GM23248 (cell line): Measurements from ENCODE around the gene INHBB. TPM values are rescaled to one million over a fixed set of nuclear protein-coding genes. Genes with fewer than 3 reads are reported as not detected.

Experiments used
- DNase-seq: peaks from one replicate; pipeline ENCODE4 v3.0.0-alpha.2; 2015
- H2AFZ ChIP-seq: fragments of 200-600 bp; sonication (generic); 2 replicates; pipeline ENCODE4 v1.6.1; 2016; ENCODE audit warnings: antibody characterized with exemption
- H3F3A ChIP-seq: fragments of 200-600 bp; sonication (generic); 2 replicates; pipeline ENCODE4 v1.6.1; 2016; ENCODE audit warnings: mild to moderate bottlenecking, antibody characterized with exemption, mixed run types; ENCODE audit not compliant: insufficient read depth
- H3K27ac ChIP-seq: fragments of 200-600 bp; sonication (generic); 2 replicates; pipeline ENCODE4 v1.5.1; 2016; ENCODE audit warnings: mild to moderate bottlenecking
- H3K27me3 ChIP-seq: fragments of 200-600 bp; sonication (generic); replicated peaks from 2 replicates; pipeline ENCODE4 v1.6.1; 2016; ENCODE audit warnings: mild to moderate bottlenecking; ENCODE audit not compliant: insufficient read depth
- H3K36me3 ChIP-seq: fragments of 200-600 bp; sonication (generic); 2 replicates; pipeline ENCODE4 v1.6.1; 2016; ENCODE audit warnings: low read depth, mild to moderate bottlenecking
- H3K4me1 ChIP-seq: fragments of 200-600 bp; sonication (generic); 2 replicates; pipeline ENCODE4 v1.6.1; 2016; ENCODE audit warnings: mild to moderate bottlenecking; ENCODE audit not compliant: insufficient read depth
- H3K4me2 ChIP-seq: fragments of 200-600 bp; sonication (generic); one replicate; pipeline ENCODE4 v1.6.1; 2016; ENCODE audit warnings: mild to moderate bottlenecking; ENCODE audit not compliant: unreplicated experiment
- H3K4me3 ChIP-seq: fragments of 200-600 bp; sonication (generic); 2 replicates; pipeline ENCODE4 v1.5.1; 2016; ENCODE audit warnings: mild to moderate bottlenecking
- H3K79me2 ChIP-seq: fragments of 200-600 bp; sonication (generic); 2 replicates; pipeline ENCODE4 v1.6.1; 2016; ENCODE audit warnings: mild to moderate bottlenecking; ENCODE audit not compliant: insufficient read depth
- H3K9ac ChIP-seq: fragments of 200-600 bp; sonication (generic); 2 replicates; pipeline ENCODE4 v1.6.1; 2016; ENCODE audit warnings: mild to moderate bottlenecking
- H3K9me2 ChIP-seq: fragments of 200-600 bp; sonication (generic); 2 replicates; pipeline ENCODE4 v1.6.1; 2016; ENCODE audit warnings: mixed run types, mild to moderate bottlenecking, moderate library complexity; ENCODE audit not compliant: insufficient read depth
- H3K9me3 ChIP-seq: fragments of 200-600 bp; sonication (generic); one replicate; pipeline ENCODE4 v1.6.1; 2017; ENCODE audit warnings: low read depth
- H4K20me1 ChIP-seq: fragments of 200-600 bp; sonication (generic); 2 replicates; pipeline ENCODE4 v1.6.0; 2016; ENCODE audit not compliant: insufficient read depth
- EZH2 ChIP-seq: fragments of 200-600 bp; sonication (generic); IDR thresholded peaks from 2 replicates; pipeline ENCODE4 v1.6.1; 2018; ENCODE audit warnings: antibody characterized with exemption, mild to moderate bottlenecking; ENCODE audit not compliant: insufficient read depth, poor library complexity, severe bottlenecking
- EZH2phosphoT487 ChIP-seq: fragments of 200-600 bp; sonication (generic); IDR thresholded peaks from 2 replicates; pipeline ENCODE4 v1.6.1; 2018; ENCODE audit warnings: antibody characterized with exemption, moderate library complexity, mild to moderate bottlenecking, low read depth; ENCODE audit not compliant: insufficient read depth
- WGBS, 2 experiments: methylation state at CpG; one replicate each; pipeline ENCODE4 v1.1.6; 2015 to 2017; ENCODE audit warnings: low lambda C conversion rate in 2 of 2, low coverage in 1 of 2; ENCODE audit errors: missing lambda C conversion rate in 2 of 2; 5-methylcytosine and 5-hydroxymethylcytosine counted together
- in situ Hi-C: fragments of 300-500 bp; cut with MboI; formaldehyde crosslinking; loops from 2 replicates; pipeline ENCODE4 v1.15.0; 2020
- polyA plus RNA-seq: library from polyadenylated mRNA; unstranded; fragments of >200 nt; fragmentation: Nextera tagmentation; extraction: Ambion mirVana; gene quantifications from 2 replicates; pipeline ENCODE4 v1.2.1, GENCODE V29; 2016
- total RNA-seq: library from RNA; depleted of rRNA; stranded (reverse); fragments of >200 nt; shearing (Covaris generic); gene quantifications from 2 replicates; pipeline ENCODE4 v1.2.3, GENCODE V29; 2014

The INHBB gene
- total and polyA plus RNA-seq, 2 experiments from 2014 or later, result 0.49 to 5.6 TPM

DNA sequence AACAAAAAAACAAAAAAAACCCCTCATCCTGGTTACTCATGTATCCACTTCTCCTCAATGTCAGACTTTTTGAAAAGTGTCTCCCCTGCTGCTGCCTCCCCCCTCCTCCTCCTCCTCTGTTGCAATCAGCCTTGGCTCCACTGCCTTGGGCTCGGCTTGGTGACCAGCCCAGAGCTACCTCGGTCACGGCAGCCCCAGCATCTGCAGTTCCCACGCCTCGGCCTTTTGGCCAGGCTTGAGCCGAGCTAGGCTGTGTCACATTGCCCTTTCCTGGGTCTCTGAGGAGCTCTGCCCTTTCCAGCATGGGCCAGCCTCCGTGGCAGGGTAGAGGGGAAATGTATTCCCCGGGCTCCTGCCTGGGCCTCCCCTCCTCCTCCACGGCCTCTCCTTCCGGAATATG, 22.7 kb upstream of the INHBB start:
- H3F3A ChIP-seq, result no peaks in the 10 kb centered on the region
- in situ Hi-C loops, result no loop called here
- H3K36me3 ChIP-seq, result no peaks in the 10 kb centered on the region
- H3K79me2 ChIP-seq, result no peaks in the 10 kb centered on the region
- no peaks in the 10 kb centered on the region for H4K20me1 ChIP-seq
- WGBS, 2 experiments, result 5 to 6% methylated on average over 10 of the region's 10 CpGs
- peak overlapping the region; percentile 55 for H2AFZ ChIP-seq
- no peak for TF ChIP-seq EZH2
- no peak for TF ChIP-seq EZH2phosphoT487
- no peak overlapping the region for H3K27ac ChIP-seq
- H3K4me3 ChIP-seq, result no peak overlapping the region
- no peaks in the 10 kb centered on the region for H3K9me2 ChIP-seq
- H3K4me1 ChIP-seq, result peaks cover 9% of the 10 kb centered on the region; the same call in 1 of the 2 replicates
- no peaks in the 10 kb centered on the region for H3K9me3 ChIP-seq
- H3K4me2 ChIP-seq, result peak overlapping the region; percentile 43
- H3K27me3 ChIP-seq, result no peaks in the 10 kb centered on the region
- peak; percentile 88 for DNase-seq
- H3K9ac ChIP-seq, result peak overlapping the region; percentile 45

GRCh38 chr2:120323807-120324399, 22.0 kb upstream of the INHBB start:
- in situ Hi-C loops, result no loop called here
- no peak overlapping the region for H3K4me2 ChIP-seq
- H3K4me3 ChIP-seq, result no peak overlapping the region
- 77 to 84% methylated on average over 10 of the region's 10 CpGs for WGBS, 2 experiments
- DNase-seq, result no peak
- H3K9ac ChIP-seq, result peak overlapping the region; percentile 45
- no peaks in the 10 kb centered on the region for H3F3A ChIP-seq
- no peaks in the 10 kb centered on the region for H4K20me1 ChIP-seq
- H3K27ac ChIP-seq, result no peak overlapping the region
- H3K27me3 ChIP-seq, result no peaks in the 10 kb centered on the region
- no peak for TF ChIP-seq EZH2
- no peak for TF ChIP-seq EZH2phosphoT487
- no peaks in the 10 kb centered on the region for H3K79me2 ChIP-seq
- no peaks in the 10 kb centered on the region for H3K9me3 ChIP-seq
- H3K4me1 ChIP-seq, result peaks cover 9% of the 10 kb centered on the region; the same call in 1 of the 2 replicates
- H3K9me2 ChIP-seq, result no peaks in the 10 kb centered on the region
- no peak overlapping the region for H2AFZ ChIP-seq
- H3K36me3 ChIP-seq, result no peaks in the 10 kb centered on the region

DNA sequence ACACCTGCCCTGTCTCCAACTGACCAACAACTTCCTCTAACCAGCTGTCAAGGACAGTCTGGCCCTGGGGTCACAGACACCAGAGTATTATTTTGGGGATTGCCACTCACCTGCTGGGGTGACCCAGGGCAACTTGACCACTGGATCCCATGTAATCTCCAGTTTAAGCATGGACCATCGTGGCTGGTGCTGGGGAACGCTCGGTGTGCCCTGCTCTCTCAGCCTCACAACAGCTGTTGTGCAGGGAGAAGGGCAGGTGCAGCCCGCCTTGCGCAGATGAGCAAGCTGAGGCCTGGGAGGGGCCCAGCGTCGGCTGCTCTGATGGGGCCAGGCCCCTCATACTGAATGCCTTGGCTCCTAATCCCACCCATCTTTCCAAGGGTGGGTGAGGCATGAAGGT, 21.0 kb upstream of the INHBB start:
- H3K9me3 ChIP-seq, result no peaks in the 10 kb centered on the region
- H2AFZ ChIP-seq, result no peak overlapping the region
- in situ Hi-C loops, result loop anchor here (25.0 kb wide), 1 partner anchor 762 kb away; no protein-coding TSS in a partner anchor
- 0 out of 2 replicates have a peak, but pooled peaks cover 5% of the 10 kb centered on the region for H3K27me3 ChIP-seq
- H3K9me2 ChIP-seq, result no peaks in the 10 kb centered on the region
- no peak overlapping the region for H3K27ac ChIP-seq
- no peaks in the 10 kb centered on the region for H4K20me1 ChIP-seq
- no peak for DNase-seq
- H3K79me2 ChIP-seq, result no peaks in the 10 kb centered on the region
- H3K9ac ChIP-seq, result no peak overlapping the region
- TF ChIP-seq EZH2phosphoT487 (no peak), EZH2 (no peak)
- H3K4me1 ChIP-seq, result peaks cover 9% of the 10 kb centered on the region; the same call in 1 of the 2 replicates
- H3K4me3 ChIP-seq, result no peak overlapping the region
- no peak overlapping the region for H3K4me2 ChIP-seq
- no peaks in the 10 kb centered on the region for H3K36me3 ChIP-seq
- H3F3A ChIP-seq, result no peaks in the 10 kb centered on the region
- WGBS, 2 experiments, result 85 to 86% methylated on average over 7 of the region's 7 CpGs

DNA sequence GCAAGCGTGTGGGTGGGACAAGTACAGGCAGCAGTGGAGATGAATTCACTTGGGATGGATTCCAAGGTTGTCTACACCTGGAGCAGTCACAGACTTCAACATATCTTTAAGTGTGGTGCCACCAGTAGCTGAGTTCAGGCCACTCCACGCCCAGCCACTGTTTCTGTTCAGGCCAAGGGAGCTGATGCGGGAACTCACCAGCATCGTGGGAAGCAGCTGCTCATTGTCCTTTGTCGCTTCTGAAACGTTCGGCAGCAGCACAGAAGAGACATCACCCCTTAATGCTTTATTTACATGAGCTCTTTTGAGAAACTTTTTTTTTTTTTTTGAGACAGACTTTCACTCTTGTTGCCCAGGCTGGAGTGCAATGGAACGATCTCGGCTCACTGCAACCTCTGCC, 19.9 kb upstream of the INHBB start:
- Histone ChIP-seq H3K27ac (no peak overlapping the region), H3F3A (no peaks in the 10 kb centered on the region), H3K27me3 (peaks cover 13% of the 10 kb centered on the region; the same call in 1 of the 2 replicates), H3K79me2 (no peaks in the 10 kb centered on the region), H3K9ac (no peak overlapping the region), H3K9me2 (no peaks in the 10 kb centered on the region), H3K9me3 (no peaks in the 10 kb centered on the region), H3K4me1 (peaks cover 9% of the 10 kb centered on the region; the same call in 1 of the 2 replicates), H3K36me3 (no peaks in the 10 kb centered on the region), H4K20me1 (no peaks in the 10 kb centered on the region), H3K4me3 (no peak overlapping the region), H3K4me2 (no peak overlapping the region), H2AFZ (no peak overlapping the region)
- DNase-seq, result no peak
- WGBS, 2 experiments, result 82 to 87% methylated on average over 9 of the region's 9 CpGs
- in situ Hi-C loops, result loop anchor here (25.0 kb wide), 1 partner anchor 761 kb away; no protein-coding TSS in a partner anchor
- no peak for TF ChIP-seq EZH2phosphoT487
